ENCODE measurements around the gene PRELID3B. TPM values are rescaled to one million over a fixed set of nuclear protein-coding genes. Genes with fewer than 3 reads are reported as not detected.
A peak's percentile ranks its signal among the peaks of the same experiment; 100 is the strongest.
"Not testable (repeated sequence)": the region's sequence is repeated elsewhere in the genome, so short reads cannot be mapped to it uniquely, and the experiment has no call there.

Gene PRELID3B
- total and polyA plus RNA-seq, 5 donors = 18.3 to 49.0 (median 36.6) TPM

GRCh38 chr20:59016795-59017492 lies 25.6 kb downstream of the PRELID3B start:
- Histone ChIP-seq H3K4me3 (ENCODE audit: low read length) (no peak overlapping the region), H3K27ac (ENCODE audit: low read length) (peak overlapping the region; percentile 38), H3K4me1 (ENCODE audit: control insufficient read depth, insufficient read depth, low read length) (peaks cover 7% of the 10 kb centered on the region), H3K27me3 (ENCODE audit: control insufficient read depth, insufficient read depth) (no peaks in the 10 kb centered on the region), H3K9me3 (ENCODE audit: control insufficient read depth, low read length) (no peaks in the 10 kb centered on the region)
- intact Hi-C loops (cut with DNase I) = loop anchor here in 1 of 4 donors (10.0 kb wide), 1 partner anchor 122 kb away; no protein-coding TSS in a partner anchor
- WGBS = 44% methylated on average over 4 of the region's 4 CpGs
- ATAC-seq = peak in 1 of 2 donors; percentile 25
- DNase-seq = no peak

DNA sequence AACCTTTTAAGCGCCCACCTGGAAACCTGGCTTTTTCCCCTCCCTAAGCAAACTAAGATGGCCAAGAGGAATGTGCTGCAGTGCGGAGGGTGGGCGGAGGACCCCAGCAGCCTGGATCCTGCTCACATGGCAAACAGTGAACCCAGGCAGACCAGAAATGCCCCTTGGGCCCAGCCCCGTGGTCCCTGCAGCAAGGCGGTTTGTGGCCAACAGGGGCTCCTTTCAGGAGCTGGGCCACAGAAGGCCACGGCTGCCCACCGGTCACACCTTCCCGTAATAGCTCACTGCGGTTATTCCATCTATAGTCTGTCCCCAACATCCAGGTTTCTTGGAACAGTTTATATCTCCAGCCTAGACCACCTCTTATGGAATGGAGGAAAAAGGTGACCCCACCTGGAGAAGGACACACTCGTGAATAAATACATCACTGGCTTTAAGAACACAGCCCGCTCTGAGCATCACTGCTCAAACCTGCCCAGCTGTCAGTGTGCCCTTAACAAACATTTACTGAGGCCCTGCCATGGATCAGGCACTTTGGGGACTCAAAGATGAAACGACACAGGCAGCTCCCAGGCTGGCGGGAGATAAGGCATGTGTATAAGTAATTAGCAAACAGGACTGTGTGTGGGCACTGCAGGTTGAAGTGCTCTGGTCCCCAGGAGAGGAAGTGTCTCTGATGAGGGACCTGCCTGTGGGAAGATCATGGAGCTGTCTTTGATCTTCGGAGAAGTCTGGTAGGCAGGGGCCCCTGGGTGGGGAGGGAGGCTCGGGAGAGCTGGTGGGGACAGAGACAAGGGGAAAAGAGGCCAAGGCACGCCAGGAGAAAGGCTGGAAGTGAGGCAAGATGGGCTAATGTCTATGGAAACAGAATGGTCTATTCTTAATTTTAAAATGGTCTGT lies 26.5 kb downstream of the PRELID3B start:
- H3K27ac ChIP-seq (ENCODE audit: low read length) = no peak overlapping the region
- intact Hi-C loops (cut with DNase I) = loop anchor here in 1 of 4 donors (10.0 kb wide), 1 partner anchor 121 kb away; no protein-coding TSS in a partner anchor
- ATAC-seq = no peak

GRCh38 chr20:59015411-59015810 lies 27.2 kb downstream of the PRELID3B start:
- 86% methylated on average over 16 of the region's 16 CpGs for WGBS
- DNase-seq = no peak
- H3K4me1 ChIP-seq (ENCODE audit: control insufficient read depth, insufficient read depth, low read length) = peaks cover 10% of the 10 kb centered on the region
- no peak overlapping the region for H3K4me3 ChIP-seq (ENCODE audit: low read length)
- no peak for ATAC-seq
- intact Hi-C loops (cut with DNase I) = loop anchor here in 1 of 4 donors (10.0 kb wide), 1 partner anchor 121 kb away; no protein-coding TSS in a partner anchor
- no peaks in the 10 kb centered on the region for H3K9me3 ChIP-seq (ENCODE audit: control insufficient read depth, low read length)
- H3K27me3 ChIP-seq (ENCODE audit: control insufficient read depth, insufficient read depth) = no peaks in the 10 kb centered on the region
- H3K27ac ChIP-seq (ENCODE audit: low read length) = no peak overlapping the region

More for the DNA sequence above, 26.5 kb downstream of the PRELID3B start:
- 76% methylated on average over 16 of the region's 16 CpGs for WGBS
- no peaks in the 10 kb centered on the region for H3K9me3 ChIP-seq (ENCODE audit: control insufficient read depth, low read length)
- H3K4me1 ChIP-seq (ENCODE audit: control insufficient read depth, insufficient read depth, low read length) = peaks cover 10% of the 10 kb centered on the region
- no peak for DNase-seq
- H3K4me3 ChIP-seq (ENCODE audit: low read length) = no peak overlapping the region
- H3K27me3 ChIP-seq (ENCODE audit: control insufficient read depth, insufficient read depth) = no peaks in the 10 kb centered on the region

DNA sequence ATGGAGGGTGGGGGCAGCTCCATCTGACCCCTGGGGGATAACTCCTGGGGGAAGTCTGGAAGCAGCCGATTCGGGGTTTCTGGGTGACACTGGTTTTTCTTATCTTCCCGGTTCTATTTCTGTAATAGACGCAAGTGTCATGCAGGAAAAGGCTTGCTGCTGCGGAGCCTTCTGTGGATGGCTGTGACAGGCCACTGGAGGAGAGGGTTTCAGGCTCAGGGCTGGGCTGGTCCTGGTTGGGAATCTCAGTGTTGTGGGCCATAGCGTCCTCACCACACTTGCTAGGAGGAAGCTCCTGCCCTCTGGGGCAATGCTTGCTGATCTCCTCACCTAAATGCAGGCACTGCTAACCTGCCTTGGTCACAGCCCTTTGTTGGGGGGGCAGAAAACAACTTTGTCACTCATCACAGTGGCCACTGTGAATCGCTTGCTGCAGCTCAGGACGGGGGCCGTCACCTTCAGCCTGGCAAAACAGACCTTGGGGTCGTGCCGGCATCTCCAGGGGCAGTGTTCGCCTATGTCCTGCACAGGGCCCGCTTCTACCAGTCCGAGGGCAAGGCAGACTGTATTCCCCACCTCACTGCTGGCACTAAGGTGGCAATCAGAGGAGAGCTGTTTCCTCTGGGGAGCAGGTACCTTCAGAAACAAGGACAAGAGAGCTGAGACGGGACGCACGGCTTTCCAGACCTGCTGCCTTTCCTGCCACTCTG lies 27.8 kb downstream of the PRELID3B start:
- DNase-seq (no peak), ATAC-seq (peak; percentile 22 to 25)
- H3K4me1 ChIP-seq (ENCODE audit: control insufficient read depth, insufficient read depth, low read length) = peaks cover 10% of the 10 kb centered on the region
- peak overlapping the region; percentile 19 for H3K27ac ChIP-seq (ENCODE audit: low read length)
- no peak overlapping the region for H3K4me3 ChIP-seq (ENCODE audit: low read length)
- WGBS = 65% methylated on average over 17 of the region's 17 CpGs
- no peaks in the 10 kb centered on the region for H3K9me3 ChIP-seq (ENCODE audit: control insufficient read depth, low read length)
- H3K27me3 ChIP-seq (ENCODE audit: control insufficient read depth, insufficient read depth) = no peaks in the 10 kb centered on the region
- intact Hi-C loops (cut with DNase I) = loop anchor here in 1 of 4 donors (10.0 kb wide), 1 partner anchor 120 kb away; no protein-coding TSS in a partner anchor

- Histone ChIP-seq H3K9me3 (ENCODE audit: control insufficient read depth, low read length) (no peaks in the 10 kb centered on the region), H3K4me3 (ENCODE audit: low read length) (no peak overlapping the region), H3K4me1 (ENCODE audit: control insufficient read depth, insufficient read depth, low read length) (peaks cover 10% of the 10 kb centered on the region), H3K27ac (ENCODE audit: low read length) (peak overlapping the region; percentile 38), H3K27me3 (ENCODE audit: control insufficient read depth, insufficient read depth) (no peaks in the 10 kb centered on the region)
- DNase-seq (no peak), ATAC-seq (no peak)
- intact Hi-C loops (cut with DNase I) = loop anchor here in 1 of 4 donors (10.0 kb wide), 1 partner anchor 119 kb away; no protein-coding TSS in a partner anchor
- WGBS = 68% methylated on average over 13 of the region's 13 CpGs
Observed at GRCh38 chr20:59013959-59014608, 28.5 kb downstream of the PRELID3B start.

DNA sequence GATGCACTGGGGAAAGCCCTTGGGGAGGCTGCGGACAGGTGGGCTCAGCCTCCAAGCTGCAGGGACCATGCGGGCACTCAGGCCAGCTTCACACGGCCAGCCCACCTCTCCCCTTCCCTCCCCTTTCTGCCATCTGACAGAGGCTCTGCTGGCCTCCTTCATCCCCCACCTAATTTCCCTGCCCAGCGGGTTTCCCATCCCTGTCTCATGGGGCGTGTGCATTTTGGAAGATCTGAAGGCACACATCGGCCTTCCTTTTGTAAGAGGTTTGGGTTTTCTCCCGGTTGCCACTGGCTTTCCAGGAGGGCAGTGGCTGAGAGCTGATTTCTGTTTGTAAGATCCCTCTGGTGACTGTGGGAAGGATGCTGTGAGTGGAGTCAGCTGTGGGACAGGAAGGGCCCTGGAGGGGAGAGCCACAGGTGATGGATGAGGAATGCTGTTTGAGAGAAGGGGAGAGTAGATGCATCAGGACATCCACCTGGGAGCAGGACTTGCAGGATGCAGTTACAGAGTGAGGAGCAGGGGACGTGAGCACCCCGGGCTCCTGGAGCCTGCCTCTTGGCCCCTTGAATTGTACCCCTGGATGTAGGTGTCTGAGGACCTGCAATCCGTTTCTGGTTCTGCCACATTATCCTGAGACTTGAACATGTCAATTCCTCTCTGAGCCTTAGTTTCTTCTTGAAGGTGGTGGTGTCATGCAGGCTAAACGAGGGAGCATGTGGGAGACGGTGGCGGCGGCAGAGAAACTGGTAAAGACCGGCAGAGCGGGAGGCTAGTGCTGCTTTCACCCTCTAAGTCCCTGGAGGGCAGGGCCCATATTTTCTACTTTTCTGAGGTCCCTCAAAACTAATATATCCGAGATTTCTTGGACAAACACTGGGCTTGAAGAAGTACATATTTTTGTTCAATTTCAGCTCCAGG lies 29.3 kb downstream of the PRELID3B start:
- Histone ChIP-seq H3K4me3 (ENCODE audit: low read length) (no peak overlapping the region), H3K9me3 (ENCODE audit: control insufficient read depth, low read length) (no peaks in the 10 kb centered on the region), H3K27me3 (ENCODE audit: control insufficient read depth, insufficient read depth) (no peaks in the 10 kb centered on the region), H3K4me1 (ENCODE audit: control insufficient read depth, insufficient read depth, low read length) (peaks cover 10% of the 10 kb centered on the region), H3K27ac (ENCODE audit: low read length) (no peak overlapping the region)
- ATAC-seq (no peak), DNase-seq (no peak)
- WGBS = 90% methylated on average over 17 of the region's 17 CpGs
- intact Hi-C loops (cut with DNase I) = loop anchor here in 1 of 4 donors (10.0 kb wide), 1 partner anchor 118 kb away; no protein-coding TSS in a partner anchor

- not testable (repeated sequence) for H3K4me3 ChIP-seq (ENCODE audit: low read length); H3K27me3 ChIP-seq (ENCODE audit: control insufficient read depth, insufficient read depth); DNase-seq; H3K27ac ChIP-seq (ENCODE audit: low read length); H3K9me3 ChIP-seq (ENCODE audit: control insufficient read depth, low read length); ATAC-seq; H3K4me1 ChIP-seq (ENCODE audit: control insufficient read depth, insufficient read depth, low read length)
- intact Hi-C loops (cut with DNase I) = loop anchor here in 1 of 4 donors (10.0 kb wide), 1 partner anchor 117 kb away; no protein-coding TSS in a partner anchor
- 89% methylated on average over 3 of the region's 3 CpGs for WGBS
Observed at GRCh38 chr20:59011874-59012157, 30.8 kb downstream of the PRELID3B start.

- peak; percentile 16 to 43 for ATAC-seq
- no peak overlapping the region for H3K4me3 ChIP-seq (ENCODE audit: low read length)
- H3K27ac ChIP-seq (ENCODE audit: low read length) = peak overlapping the region; percentile 33
- intact Hi-C loops (cut with DNase I) = loop anchor here in 1 of 4 donors (10.0 kb wide), 1 partner anchor 116 kb away; no protein-coding TSS in a partner anchor
- no peaks in the 10 kb centered on the region for H3K9me3 ChIP-seq (ENCODE audit: control insufficient read depth, low read length)
- H3K27me3 ChIP-seq (ENCODE audit: control insufficient read depth, insufficient read depth) = no peaks in the 10 kb centered on the region
- peaks cover 10% of the 10 kb centered on the region for H3K4me1 ChIP-seq (ENCODE audit: control insufficient read depth, insufficient read depth, low read length)
- WGBS = 47% methylated on average over 17 of the region's 17 CpGs
- peak in 2 of 3 donors; percentile 51 to 79 for DNase-seq
Observed at GRCh38 chr20:59010995-59011873, 31.4 kb downstream of the PRELID3B start.
